DMS 273 treated with DMSO at 0.1 percent for 48 hours (cell line): ENCODE measurements around the gene AGAP1.

Source experiments
- DNase-seq: peaks from one replicate; lab custom pipeline; 2025; lab: John Stamatoyannopoulos, UW

The AGAP1 gene

DNA sequence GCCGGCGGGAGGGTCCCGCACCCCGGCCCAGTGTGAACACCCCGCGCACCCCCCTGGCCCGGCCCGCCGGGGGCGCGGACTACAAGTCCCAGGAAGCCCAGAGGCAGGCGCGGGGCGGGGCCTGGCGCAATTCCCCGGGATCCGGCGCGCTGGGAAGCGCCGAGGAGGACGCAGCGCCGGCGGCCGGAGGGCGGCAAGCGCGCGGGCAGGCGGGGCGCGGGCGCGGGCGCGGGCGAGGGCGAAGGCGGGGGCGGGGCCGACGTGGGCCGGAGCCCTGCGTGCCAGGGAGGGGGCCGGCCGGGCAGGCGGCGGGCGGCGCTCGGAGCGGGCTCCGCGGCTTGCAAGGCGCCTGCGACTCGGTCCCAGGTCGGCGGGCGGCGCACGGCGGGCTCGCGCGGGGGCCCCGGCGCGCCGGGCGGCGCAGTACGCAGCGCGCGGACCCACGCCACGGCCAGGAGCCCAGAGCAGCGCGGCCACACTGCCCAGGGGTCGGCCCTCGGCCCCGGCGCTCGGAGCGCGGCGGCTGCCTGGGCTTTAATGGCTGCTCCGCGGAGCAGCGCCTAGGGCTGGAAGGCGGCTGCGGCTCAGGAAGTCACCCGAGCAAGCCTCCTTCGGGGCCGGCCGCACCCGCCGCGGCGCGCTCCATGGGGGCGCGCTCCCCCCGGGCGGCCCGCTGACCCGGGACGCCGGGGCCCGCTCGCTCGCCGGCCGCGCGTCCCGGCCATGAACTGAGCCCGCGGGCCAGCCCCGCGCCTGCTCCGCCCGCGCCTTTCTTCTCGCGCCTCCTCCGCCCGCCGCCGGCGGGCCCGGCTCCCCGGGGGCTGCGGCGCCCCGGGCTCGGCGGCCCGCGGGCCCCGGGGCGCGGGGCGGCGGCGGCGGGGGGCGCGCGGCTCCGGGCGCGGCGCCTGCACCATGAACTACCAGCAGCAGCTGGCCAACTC, at the start of gene AGAP1:
TSS of gene AGAP1 (plus strand) at position 269 of the 941 bp plus-strand sequence.
- DNase-seq: peak; percentile 64

DNA sequence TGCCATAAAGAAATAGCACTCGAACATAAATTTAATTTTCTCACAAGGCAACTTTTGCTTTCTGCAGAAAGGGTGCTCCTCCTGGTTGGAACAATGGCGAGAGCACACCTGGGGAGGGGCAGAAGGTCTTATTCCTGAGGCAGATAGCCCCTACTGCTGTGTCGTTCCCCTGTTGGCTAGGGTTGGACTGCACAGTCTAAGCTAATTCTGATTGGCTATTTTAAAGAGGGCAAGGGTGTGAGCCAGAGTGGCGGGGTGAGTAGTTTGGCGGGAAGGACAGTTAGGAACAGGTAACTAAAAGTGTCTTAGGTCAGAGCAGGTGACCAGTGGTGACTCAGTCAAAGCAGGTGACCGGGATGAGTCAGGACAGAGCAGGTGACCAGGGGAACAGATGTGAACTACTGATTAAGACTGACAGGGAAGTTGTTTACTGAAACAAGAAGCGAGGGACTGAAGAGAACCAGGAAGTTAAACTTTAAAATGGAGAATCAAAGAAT, 49.7 kb upstream of the AGAP1 start:
- no peak for DNase-seq

DNA sequence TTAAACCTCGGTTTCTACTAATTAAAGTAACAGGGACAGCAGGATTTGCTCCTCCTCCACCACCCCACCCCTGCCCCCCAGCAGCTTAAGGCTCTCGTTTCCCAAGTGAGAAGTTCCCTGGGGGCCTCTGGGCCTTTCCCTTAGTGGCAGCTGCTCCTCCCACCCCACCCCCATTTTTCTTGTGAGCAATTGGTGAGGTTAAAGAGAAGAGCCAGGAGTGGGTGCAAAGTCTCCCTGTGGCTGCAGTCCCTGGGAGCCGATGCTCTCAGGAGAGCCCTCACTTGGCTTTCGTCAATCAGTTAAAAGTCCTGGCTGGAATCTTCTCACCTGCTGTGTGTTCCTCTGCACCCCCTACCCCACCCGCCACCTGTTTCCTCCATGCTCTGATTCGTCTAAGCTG, 48.7 kb upstream of the AGAP1 start:
- DNase-seq: no peak

DNA sequence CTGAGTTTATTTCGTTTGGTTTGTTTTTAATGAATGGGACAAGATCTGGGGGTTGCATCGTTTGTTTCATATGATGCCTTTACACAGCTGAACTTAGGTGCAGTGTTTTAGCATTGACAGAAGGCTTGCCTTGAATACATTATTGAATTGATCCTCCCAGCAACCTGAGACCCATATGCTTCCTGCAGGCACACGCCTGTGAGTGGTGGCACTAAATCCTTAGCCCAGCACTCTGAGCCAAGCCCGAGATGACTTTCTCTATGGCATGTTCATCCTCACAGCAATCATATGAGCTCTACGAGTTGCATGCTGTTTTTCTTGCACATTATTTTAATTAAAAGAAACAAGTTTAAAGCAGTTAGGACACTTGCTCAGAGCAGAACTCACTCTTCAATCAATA, 47.8 kb upstream of the AGAP1 start:
- no peak for DNase-seq

DNA sequence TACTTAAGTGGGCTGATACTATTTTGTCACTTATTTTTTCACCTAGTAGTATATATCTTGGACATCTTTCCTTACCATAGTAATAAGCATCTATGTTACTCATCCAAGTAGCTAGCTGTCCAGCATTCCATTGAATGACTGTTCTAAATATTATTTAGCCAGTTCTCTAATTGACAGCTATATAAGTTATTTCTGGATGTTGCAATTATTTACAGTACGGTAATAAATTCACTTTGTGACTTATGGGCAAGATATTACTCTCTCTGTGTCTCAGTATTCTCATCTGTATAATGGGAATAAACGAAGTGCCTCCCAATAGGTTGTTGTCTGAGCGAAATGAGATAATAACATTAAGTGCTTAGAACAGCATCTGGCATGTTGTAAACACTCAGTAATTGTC, 46.6 kb upstream of the AGAP1 start:
- no peak for DNase-seq

DNA sequence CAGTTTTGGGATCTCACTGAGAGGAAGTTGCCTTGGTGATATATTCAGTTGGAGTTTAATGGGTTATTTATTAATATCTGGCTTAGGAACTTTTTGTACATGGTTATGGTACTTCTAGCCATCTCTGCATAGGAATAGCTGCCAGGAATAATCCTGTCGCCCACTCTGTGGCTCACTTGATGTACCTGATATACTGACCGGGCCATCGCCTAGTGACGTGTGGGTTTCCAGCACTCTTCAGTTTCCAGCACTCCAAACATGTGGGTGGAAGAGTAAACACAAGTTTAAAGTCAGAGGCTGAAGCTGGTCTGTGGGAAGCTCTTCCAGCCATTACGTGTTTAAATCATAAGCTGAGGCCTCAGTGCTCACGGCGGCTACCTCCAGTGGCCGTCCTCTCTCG, 44.3 kb upstream of the AGAP1 start:
- no peak for DNase-seq

DNA sequence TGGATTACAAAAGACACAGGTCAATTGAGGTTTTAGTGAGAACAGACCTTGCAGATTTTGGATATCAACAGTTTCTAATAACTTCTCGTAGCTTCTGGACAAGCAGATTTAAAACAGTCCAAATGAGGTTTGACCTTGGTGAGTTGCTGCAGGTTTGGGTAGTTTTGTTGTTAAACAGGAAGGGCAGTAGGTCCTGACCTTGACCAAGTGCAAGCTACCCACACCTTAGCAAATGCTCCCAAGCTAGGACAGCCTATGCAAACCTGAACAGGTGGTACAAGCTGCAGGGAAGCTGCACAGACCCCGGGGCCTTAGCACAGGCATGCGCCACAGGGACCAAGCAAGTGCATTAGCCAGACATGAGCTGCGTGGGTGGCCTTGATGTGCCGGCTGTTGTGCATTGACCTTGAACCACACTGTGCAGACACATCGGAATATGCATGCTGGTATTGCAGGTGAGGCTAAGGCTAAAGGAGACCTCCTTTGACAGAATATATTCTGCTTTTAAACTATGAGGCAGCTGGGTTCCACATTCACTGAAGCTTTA, 40.2 kb upstream of the AGAP1 start:
- DNase-seq: no peak

DNA sequence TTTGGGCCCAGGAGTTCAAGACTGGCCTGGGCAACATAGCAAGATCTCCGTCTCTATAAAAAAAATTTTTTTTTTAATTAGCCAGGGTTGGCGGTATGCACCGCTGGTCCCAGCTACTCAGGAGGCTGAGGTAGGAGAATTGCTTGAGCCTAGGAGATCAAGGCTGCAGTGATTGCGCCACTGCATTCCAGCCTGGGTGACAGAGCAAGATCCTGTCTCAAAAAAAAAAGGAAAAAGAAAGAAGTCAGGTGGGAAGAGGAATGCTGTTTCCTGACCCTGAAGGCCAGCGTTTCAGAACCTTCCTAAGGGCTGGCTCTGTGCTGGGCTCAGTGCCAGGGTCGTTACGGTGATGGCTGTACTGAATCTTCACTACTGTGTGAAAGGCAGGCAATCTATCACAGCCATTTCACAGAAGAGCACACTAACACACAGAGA, 35.0 kb upstream of the AGAP1 start:
- no peak for DNase-seq

DNA sequence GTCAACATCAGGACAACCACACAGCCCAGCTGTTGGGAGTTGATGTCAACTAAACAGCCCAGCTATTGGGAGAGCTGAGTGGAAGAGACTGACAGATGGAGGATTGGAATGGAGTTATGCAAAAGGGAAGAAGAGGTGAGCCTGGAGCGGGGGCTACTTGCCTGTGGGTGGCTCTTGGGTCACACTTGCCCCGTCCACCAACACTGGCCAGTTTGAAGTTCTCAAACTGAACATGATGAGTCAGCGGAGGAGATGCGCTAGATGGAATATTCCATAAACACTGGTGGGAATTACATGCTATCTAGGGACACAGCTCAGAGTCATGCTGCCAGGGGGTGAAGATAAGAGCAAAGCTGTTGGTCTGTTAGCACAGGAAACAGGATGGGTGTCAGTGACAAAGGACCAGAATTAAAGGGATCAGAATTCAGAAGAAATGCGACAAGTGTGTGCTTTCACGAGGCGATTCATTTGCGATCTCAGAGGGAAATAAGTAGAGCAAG, 33.2 kb upstream of the AGAP1 start:
- no peak for DNase-seq

DNA sequence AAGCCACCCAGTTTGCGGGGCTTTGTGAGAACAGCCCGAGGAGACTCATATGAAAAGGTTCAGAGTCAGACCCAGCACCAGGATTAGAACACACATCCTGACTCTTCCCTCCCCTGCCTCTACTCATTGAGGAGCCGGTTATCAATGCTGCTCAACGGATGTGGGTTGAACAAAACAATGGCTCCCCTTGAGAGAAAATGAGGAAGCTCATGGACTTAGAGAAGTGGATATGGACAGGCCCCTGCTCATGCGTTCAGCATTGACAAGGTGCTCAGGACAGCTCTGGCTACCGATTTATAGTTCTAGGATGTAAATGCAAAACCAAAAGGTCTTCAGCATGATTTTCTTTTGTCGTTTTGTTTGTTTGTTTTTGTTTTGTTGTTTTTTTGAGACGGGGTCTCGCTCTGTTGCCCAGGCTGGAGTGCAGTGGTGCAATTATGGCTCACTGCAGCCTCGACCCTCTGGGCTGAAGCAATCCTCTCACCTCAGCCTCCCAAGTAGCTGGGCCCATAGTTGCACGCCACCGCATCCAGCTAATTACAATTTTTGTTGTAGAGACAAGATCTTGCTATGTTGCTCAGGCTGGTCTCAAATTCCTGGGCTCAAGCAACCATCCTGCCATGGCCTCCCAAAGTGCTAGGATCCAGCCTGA, 32.0 kb upstream of the AGAP1 start:
- no peak for DNase-seq

DNA sequence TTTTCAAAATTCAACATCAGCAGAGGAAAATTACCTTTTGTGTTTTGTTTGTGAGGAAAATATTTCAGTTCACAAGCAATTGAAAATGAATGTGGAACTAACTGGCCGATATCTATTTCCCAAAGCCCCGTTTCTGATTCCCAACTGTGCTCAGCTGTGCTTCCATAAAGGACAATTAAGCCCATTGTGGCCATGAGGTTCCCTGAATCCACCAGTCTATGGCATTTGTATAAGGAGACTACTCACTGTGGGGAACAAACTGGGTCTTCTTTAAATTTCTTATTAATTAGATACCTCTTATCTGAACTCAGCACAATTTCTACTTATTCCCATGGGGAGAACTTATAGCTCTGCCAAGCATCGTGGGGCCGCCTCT, 31.4 kb upstream of the AGAP1 start:
- no peak for DNase-seq

DNA sequence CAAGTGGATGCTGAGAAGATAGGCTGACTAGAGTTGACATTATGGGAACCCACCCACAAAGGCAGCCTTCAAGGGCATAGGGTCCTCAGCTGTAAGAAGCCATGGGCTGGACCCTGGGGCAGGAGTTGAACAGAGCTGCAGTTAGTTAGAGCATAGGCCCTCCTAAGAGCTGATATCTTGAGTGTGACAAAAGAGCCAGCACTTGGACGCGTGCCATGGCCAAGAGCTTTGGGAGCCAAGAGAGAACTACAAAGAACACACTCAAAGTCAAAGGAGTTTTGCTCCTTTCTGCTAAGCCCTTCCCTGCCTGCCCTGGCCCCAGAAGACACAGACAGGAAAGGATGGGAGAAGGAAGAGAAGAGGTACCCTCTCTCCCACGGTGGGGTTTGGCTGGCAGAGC, 29.9 kb upstream of the AGAP1 start:
- no peak for DNase-seq

DNA sequence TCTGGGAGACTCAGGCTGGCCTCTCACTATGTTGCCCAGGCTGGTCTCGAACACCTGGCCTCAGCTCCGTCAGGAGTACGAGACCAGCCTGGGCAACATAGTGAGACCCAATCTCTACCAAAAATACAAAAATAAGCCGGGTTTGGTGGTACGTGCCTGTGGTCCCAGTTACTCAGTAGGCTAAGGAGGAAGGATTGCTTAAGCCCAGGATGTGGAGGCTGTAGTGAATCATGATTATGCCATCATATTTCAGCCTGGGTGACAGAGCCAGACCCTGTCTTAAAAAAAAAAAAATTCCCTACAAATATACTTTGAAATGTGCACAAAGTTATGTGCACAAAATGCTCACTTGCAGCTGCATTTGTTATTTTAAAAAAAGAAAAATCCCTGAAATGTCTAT, 26.3 kb upstream of the AGAP1 start:
- DNase-seq: no peak

DNA sequence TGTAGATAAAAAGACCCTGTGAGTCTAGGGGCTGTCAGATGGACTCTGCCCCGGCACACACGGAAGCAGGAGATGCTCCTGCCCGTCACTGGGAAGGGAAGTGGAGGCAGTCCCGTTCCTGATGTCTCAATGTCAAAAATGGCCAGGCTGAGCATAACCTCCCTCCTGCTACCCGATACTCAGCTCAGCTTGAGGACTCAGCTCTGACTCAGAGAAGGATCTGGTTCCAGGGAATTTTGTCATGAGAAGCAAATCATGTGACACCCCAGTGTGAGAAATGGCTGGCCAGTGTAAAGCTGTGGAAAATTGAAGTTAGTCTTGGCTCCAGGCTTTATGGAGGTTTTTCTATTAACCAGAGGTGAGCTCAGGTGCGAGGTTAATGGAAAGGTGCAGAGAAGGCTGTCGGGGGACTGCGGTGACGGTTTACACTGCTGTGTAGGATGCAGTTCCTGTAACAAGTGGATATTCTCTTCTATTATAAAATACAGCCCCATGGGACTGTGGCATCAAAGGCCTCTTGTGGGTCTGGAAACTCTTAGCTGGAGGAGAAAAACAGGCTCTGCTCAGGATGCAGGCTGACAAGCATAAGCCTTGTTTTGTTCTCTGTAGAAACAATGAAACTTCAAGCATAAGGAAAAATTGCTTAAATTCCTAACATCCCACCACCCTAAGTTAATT, 24.7 kb upstream of the AGAP1 start:
- no peak for DNase-seq

DNA sequence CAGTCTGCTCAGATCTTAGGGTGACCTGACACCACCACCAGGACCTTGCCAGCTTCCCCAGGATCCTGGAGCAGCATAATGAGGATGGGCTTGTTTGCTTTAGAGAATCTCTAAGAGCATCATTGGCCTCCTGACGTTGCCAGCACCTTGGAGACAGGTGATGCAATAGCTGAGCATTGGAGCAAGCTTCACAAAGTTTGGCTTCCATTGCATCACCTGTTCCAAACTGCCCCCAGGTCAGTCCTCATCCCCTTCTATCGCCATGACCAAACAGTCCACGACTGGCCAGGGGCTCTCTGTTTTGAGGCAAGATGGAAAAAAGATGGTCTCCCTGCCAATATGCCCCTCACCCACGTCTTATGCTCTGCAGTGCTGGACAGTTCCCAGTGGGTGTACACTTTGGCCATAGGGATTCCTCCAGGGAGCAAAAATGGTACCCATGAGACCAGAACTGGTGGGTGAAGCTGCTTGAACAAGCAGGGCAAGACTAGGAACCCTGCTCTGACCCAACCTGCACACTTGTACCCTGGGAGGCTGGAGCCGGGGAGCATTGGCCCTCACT, 22.6 kb upstream of the AGAP1 start:
- DNase-seq: no peak

DNA sequence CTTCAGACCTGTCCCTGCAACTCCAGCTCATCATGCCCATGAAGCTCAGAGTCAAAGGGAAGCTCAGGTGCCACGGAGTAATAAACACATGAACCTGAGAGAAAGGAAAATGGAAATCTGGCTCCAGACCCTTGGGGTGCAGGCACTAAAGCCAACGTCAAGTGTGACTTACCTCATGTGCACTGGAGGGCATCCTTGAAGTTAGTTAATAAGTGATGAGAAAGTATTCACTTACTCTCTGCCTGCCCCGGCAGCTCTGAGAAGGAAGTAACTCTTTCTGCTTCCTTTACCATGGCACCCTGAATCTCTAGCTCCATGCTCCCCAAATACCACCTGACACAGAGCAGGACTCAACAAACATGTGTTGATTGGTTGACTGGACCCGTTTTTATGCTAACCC, 21.4 kb upstream of the AGAP1 start:
- DNase-seq: no peak

DNA sequence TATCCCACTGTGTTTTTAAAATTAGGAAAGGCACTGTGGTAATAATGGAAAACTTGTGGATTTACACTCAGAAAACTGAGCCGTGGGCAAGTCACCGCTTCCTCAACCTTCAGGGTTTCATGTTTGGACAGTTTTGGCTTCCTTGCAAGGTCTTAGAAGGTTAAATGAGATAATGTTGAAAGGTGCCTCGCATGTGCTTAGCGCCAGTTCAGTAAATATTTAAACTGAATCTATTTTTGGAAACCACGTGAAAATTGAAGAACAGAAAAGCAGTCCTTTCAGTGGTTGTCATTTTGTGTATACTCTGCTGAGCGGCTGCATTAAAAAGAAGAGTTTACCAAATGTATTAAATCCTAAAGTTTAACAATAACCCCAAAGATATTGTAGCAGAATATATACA, 15.2 kb upstream of the AGAP1 start:
- DNase-seq: no peak

DNA sequence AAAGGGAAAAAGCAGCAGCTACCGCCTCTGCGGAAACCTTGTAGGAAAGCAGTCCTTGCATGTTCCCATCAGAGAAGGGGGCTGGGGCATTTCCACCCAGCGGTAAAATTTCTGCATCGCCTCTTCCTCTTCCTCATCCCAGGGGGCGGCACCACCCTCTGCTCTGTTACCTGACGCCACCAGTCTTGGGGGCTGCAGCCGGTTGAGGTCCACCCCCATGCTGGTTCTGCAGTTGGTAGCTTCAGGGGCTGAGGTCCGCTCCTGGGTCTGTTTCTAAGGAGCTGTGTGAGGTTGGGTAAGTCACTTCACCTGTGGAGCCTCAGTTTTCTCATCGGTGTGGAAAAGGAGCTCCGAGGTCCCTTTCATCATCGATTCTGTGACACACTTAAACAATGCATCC, 14.2 kb upstream of the AGAP1 start:
- DNase-seq: no peak

DNA sequence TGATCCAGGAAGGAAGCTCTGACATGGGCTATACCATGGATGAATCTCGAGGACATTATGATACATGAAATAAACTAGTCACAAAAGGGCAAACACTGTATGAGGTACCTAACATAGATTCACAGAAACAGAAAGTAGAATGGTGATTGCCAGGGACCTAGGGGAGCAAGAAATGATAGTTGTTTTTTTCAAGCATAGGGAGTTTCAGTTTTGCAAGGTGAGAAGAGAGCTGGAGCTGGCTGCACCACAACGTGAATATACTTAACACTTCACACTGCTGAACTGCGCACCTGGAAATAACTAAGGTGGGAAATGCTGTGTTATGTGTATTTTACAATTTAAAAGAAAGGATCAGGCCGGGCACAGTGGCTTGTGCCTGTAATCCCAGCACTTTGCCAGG, 13.2 kb upstream of the AGAP1 start:
- DNase-seq: no peak

DNA sequence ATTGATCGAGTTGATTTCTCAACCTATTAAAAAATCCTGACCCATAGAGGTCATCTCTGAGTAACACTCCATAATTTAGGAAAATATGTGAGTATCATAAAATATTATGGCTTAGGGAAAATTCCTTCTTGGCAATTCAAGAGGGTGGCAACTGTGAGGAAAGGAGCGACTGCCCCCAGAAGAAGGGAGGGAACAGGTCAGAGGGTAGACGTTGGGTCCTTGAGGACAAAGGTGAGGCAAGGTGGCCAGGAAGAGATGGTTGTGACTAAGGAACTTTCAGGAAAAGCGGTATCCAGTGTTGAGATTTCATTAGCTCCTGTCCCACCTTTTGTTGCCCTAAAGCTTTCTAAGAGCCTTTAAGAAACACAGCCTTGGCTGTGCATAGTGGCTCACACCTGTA, 10.5 kb upstream of the AGAP1 start:
- no peak for DNase-seq

DNA sequence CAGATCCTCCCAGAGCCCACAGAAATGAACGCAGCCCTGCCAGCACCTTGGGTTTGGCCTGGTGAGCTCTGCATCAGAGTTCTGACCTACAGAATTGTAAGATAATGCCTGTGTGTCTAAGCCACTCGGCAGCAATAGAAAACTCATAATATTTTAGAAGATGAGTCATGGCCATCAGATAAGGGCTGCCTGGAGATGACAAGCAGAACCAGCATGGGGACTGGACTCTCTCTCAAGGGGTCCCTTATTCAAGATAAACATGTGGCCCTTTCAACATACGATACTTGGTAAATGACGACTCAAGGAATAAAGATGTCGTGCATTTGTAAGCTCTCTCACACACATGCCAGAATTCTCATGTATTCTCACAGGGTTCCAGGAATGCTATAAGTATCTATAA, 8.5 kb upstream of the AGAP1 start:
- no peak for DNase-seq

DNA sequence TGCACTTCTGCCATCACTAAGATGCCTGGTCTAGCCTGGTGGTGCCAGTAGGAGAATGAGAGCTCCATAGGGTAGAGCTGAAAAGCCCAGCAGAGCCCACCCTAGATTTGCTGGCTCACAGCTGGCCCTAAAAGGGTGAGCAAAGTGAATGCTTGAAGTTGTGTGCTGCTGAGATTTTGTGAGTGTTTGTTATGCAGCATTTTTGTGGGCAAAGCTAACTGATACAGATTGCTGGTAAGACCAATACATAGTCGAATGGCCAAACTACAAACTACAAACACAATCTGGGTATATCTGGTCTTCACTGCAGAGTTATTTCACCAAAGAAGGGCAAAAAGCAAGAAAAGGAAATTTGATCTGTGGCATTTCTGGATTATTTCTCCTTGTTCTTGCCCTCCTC, 7.1 kb upstream of the AGAP1 start:
- no peak for DNase-seq
